Spleen (tissue), 7 donors: Measurements from ENCODE around the gene ZNF804A.

ENCODE experiments used
- CTCF ChIP-seq, 11 experiments: fragments of 200-600 bp in 7 of 11; fragments of 450-650 bp in 4 of 11; sonication (generic) in 4 of 11; IDR thresholded peaks in 8 of 11; conservative IDR thresholded peaks in 3 of 11; 1 replicate in 7 of 11; 2 replicates in 4 of 11; pipeline versions ENCODE4 v1.4.0 to v1.8.0; 2016 to 2021; ENCODE audit warnings: antibody characterized with exemption in 11 of 11, inconsistent platforms in 4 of 11, mild to moderate bottlenecking in 1 of 11
- POLR2AphosphoS5 ChIP-seq, 3 donors: sonication (generic); formaldehyde crosslinking; IDR thresholded peaks; one replicate each; pipeline ENCODE4 v1.5.1; 2017; ENCODE audit warnings: antibody characterized with exemption in 3 of 3
- donor health status: DM: no; HTN: no; CAD: no; lungs with moderate emphysema.
- donor health status: DM: no; HTN: no; CAD: no.
- donor health status: DM: no; HTN: no; CAD: no.

- TF ChIP-seq CTCF (IDR thresholded peaks at IDR 0.05 in 8 of 11, conservative IDR thresholded peaks at IDR 0.05 in 3 of 11): no peak
- no peak for TF ChIP-seq POLR2AphosphoS5 (IDR thresholded peaks at IDR 0.05)
Observed at GRCh38 chr2:184779777-184780176, 181.4 kb downstream of the ZNF804A start.
